ENCODE results near the gene YIPF6. TPM values are rescaled to one million over a fixed set of nuclear protein-coding genes. Genes with fewer than 3 reads are reported as not detected.

Gene YIPF6
- total RNA-seq, 1 donor = 27.1 TPM

GRCh38 chrX:68532831-68533533, 34.1 kb downstream of the YIPF6 start:
- no peak overlapping the region for H2AFZ ChIP-seq (ENCODE audit: low read length)
- no peaks in the 10 kb centered on the region for H3K9me3 ChIP-seq (ENCODE audit: low read depth, low read length)
- H3K4me2 ChIP-seq (ENCODE audit: insufficient read depth, low read length) = no peak overlapping the region
- no peaks in the 10 kb centered on the region for H3K27me3 ChIP-seq (ENCODE audit: insufficient read depth, low read length)
- peaks cover 7% of the 10 kb centered on the region for H3K36me3 ChIP-seq (ENCODE audit: insufficient read depth, low read length)
- no peak for DNase-seq (ENCODE audit: insufficient read length, low spot score, missing footprints)
- H3K4me1 ChIP-seq (ENCODE audit: insufficient read depth, low read length) = no peaks in the 10 kb centered on the region
- H4K20me1 ChIP-seq (ENCODE audit: insufficient read depth, low read length) = no peaks in the 10 kb centered on the region
- no peak for TF ChIP-seq CTCF (IDR thresholded peaks at IDR 0.05; ENCODE audit: extremely low read depth, low read depth, low read length)
- H3K27ac ChIP-seq (ENCODE audit: low read depth, low read length) = no peak overlapping the region
- no peak overlapping the region for H3K4me3 ChIP-seq (ENCODE audit: insufficient read depth, low read length)
- no peaks in the 10 kb centered on the region for H3K79me2 ChIP-seq (ENCODE audit: insufficient read depth, low read length)

- Histone ChIP-seq H4K20me1 (ENCODE audit: insufficient read depth, low read length) (no peaks in the 10 kb centered on the region), H3K27me3 (ENCODE audit: insufficient read depth, low read length) (peaks cover 2% of the 10 kb centered on the region), H3K9me3 (ENCODE audit: low read depth, low read length) (no peaks in the 10 kb centered on the region), H3K36me3 (ENCODE audit: insufficient read depth, low read length) (peaks cover 7% of the 10 kb centered on the region), H3K4me3 (ENCODE audit: insufficient read depth, low read length) (no peak overlapping the region), H2AFZ (ENCODE audit: low read length) (no peak overlapping the region), H3K79me2 (ENCODE audit: insufficient read depth, low read length) (no peaks in the 10 kb centered on the region), H3K4me1 (ENCODE audit: insufficient read depth, low read length) (no peaks in the 10 kb centered on the region), H3K4me2 (ENCODE audit: insufficient read depth, low read length) (no peak overlapping the region), H3K27ac (ENCODE audit: low read depth, low read length) (no peak overlapping the region)
- no peak for TF ChIP-seq CTCF (IDR thresholded peaks at IDR 0.05; ENCODE audit: extremely low read depth, low read depth, low read length)
- DNase-seq (ENCODE audit: insufficient read length, low spot score, missing footprints) = peak; percentile 9
These were observed 34.8 kb downstream of the YIPF6 start for GRCh38 chrX:68533656-68534055.

GRCh38 chrX:68534691-68535090, 35.8 kb downstream of the YIPF6 start:
- Histone ChIP-seq H3K79me2 (ENCODE audit: insufficient read depth, low read length) (no peaks in the 10 kb centered on the region), H3K27ac (ENCODE audit: low read depth, low read length) (no peak overlapping the region), H3K9me3 (ENCODE audit: low read depth, low read length) (no peaks in the 10 kb centered on the region), H3K36me3 (ENCODE audit: insufficient read depth, low read length) (peaks cover 7% of the 10 kb centered on the region), H3K4me2 (ENCODE audit: insufficient read depth, low read length) (no peak overlapping the region), H3K4me1 (ENCODE audit: insufficient read depth, low read length) (no peaks in the 10 kb centered on the region), H3K27me3 (ENCODE audit: insufficient read depth, low read length) (peaks cover 4% of the 10 kb centered on the region), H3K4me3 (ENCODE audit: insufficient read depth, low read length) (no peak overlapping the region), H4K20me1 (ENCODE audit: insufficient read depth, low read length) (no peaks in the 10 kb centered on the region), H2AFZ (ENCODE audit: low read length) (no peak overlapping the region)
- DNase-seq (ENCODE audit: insufficient read length, low spot score, missing footprints) = no peak
- TF ChIP-seq CTCF (IDR thresholded peaks at IDR 0.05; ENCODE audit: extremely low read depth, low read depth, low read length) = no peak

- Histone ChIP-seq H3K79me2 (ENCODE audit: insufficient read depth, low read length) (no peaks in the 10 kb centered on the region), H3K4me2 (ENCODE audit: insufficient read depth, low read length) (no peak overlapping the region), H3K27me3 (ENCODE audit: insufficient read depth, low read length) (peaks cover 4% of the 10 kb centered on the region), H2AFZ (ENCODE audit: low read length) (no peak overlapping the region), H3K4me1 (ENCODE audit: insufficient read depth, low read length) (no peaks in the 10 kb centered on the region), H3K27ac (ENCODE audit: low read depth, low read length) (no peak overlapping the region), H3K4me3 (ENCODE audit: insufficient read depth, low read length) (no peak overlapping the region), H3K9me3 (ENCODE audit: low read depth, low read length) (no peaks in the 10 kb centered on the region), H3K36me3 (ENCODE audit: insufficient read depth, low read length) (peaks cover 5% of the 10 kb centered on the region), H4K20me1 (ENCODE audit: insufficient read depth, low read length) (no peaks in the 10 kb centered on the region)
- no peak for TF ChIP-seq CTCF (IDR thresholded peaks at IDR 0.05; ENCODE audit: extremely low read depth, low read depth, low read length)
- DNase-seq (ENCODE audit: insufficient read length, low spot score, missing footprints) = no peak
These were observed 37.6 kb downstream of the YIPF6 start for GRCh38 chrX:68536429-68536828.

All from osteoblast (primary cell).